ENCODE measurements around the gene PAK5. TPM values are rescaled to one million over a fixed set of nuclear protein-coding genes. Genes with fewer than 3 reads are reported as not detected.

Gene PAK5
- total and polyA plus RNA-seq, 2 donors, result 0.05 to 0.48 TPM

- DNase-seq (ENCODE audit: extremely low spot score), result no peak
- Histone ChIP-seq H3K4me1 (ENCODE audit: insufficient read depth) (no peaks in the 10 kb centered on the region), H3K27ac (ENCODE audit: low read depth) (no peak overlapping the region), H3K4me3 (ENCODE audit: low read depth, low read length) (no peak overlapping the region), H3K36me3 (ENCODE audit: insufficient read depth) (no peaks in the 10 kb centered on the region)
- 22% methylated on average over 8 of the region's 8 CpGs for WGBS
Observed at GRCh38 chr20:9518576-9519175, 320.2 kb downstream of the PAK5 start.

GRCh38 chr20:9517297-9518162, 321.3 kb downstream of the PAK5 start:
- Histone ChIP-seq H3K4me1 (ENCODE audit: insufficient read depth) (no peaks in the 10 kb centered on the region), H3K4me3 (ENCODE audit: low read depth, low read length) (no peak overlapping the region), H3K36me3 (ENCODE audit: insufficient read depth) (no peaks in the 10 kb centered on the region), H3K27ac (ENCODE audit: low read depth) (no peak overlapping the region)
- no peak for DNase-seq (ENCODE audit: extremely low spot score)
- 43% methylated on average over 8 of the region's 8 CpGs for WGBS

DNA sequence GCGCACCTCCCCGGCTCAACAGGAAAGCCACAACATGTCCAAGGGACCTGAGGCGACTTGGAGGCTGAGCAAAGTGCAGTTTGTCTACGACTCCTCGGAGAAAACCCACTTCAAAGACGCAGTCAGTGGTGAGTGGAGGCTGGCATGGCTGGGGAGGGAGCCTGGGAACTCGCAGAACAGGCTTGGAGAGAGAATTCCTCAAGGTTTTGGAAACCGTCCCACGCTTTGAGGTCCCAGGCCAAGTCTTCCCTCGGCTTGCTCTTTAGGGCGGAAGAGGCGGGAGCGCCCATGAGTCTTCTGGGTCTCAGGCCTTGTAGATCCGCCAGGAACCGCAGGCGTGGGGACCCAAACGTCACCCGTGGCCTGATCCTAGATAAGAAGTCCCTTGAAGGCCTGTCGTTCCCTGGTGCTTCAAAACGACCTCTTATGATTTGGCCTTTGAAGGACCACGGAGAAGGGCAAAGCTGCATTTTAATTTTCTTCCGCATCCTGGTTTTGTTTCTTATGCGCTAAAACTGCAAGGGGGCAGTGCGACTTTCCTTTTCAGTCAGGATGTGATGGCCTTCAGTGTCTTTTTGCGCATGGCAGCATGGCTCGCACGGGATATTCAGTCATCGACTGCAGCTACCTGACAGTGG, 322.5 kb downstream of the PAK5 start:
- H3K4me1 ChIP-seq (ENCODE audit: insufficient read depth), result no peaks in the 10 kb centered on the region
- H3K36me3 ChIP-seq (ENCODE audit: insufficient read depth), result no peaks in the 10 kb centered on the region
- H3K4me3 ChIP-seq (ENCODE audit: low read depth, low read length), result no peak overlapping the region
- no peak for DNase-seq (ENCODE audit: extremely low spot score)
- 5% methylated on average over 28 of the region's 28 CpGs for WGBS
- H3K27ac ChIP-seq (ENCODE audit: low read depth), result no peak overlapping the region

- no peak for DNase-seq (ENCODE audit: extremely low spot score)
- 3% methylated on average over 38 of the region's 38 CpGs for WGBS
- no peaks in the 10 kb centered on the region for H3K4me1 ChIP-seq (ENCODE audit: insufficient read depth)
- H3K4me3 ChIP-seq (ENCODE audit: low read depth, low read length), result no peak overlapping the region
- H3K27ac ChIP-seq (ENCODE audit: low read depth), result no peak overlapping the region
- no peaks in the 10 kb centered on the region for H3K36me3 ChIP-seq (ENCODE audit: insufficient read depth)
Observed at GRCh38 chr20:9515741-9516233, 323.1 kb downstream of the PAK5 start.

GRCh38 chr20:9515214-9515585, 323.7 kb downstream of the PAK5 start:
- DNase-seq (ENCODE audit: extremely low spot score), result no peak
- no peaks in the 10 kb centered on the region for H3K4me1 ChIP-seq (ENCODE audit: insufficient read depth)
- no peak overlapping the region for H3K27ac ChIP-seq (ENCODE audit: low read depth)
- H3K36me3 ChIP-seq (ENCODE audit: insufficient read depth), result no peaks in the 10 kb centered on the region
- H3K4me3 ChIP-seq (ENCODE audit: low read depth, low read length), result no peak overlapping the region
- WGBS, result 6% methylated on average over 13 of the region's 13 CpGs

DNA sequence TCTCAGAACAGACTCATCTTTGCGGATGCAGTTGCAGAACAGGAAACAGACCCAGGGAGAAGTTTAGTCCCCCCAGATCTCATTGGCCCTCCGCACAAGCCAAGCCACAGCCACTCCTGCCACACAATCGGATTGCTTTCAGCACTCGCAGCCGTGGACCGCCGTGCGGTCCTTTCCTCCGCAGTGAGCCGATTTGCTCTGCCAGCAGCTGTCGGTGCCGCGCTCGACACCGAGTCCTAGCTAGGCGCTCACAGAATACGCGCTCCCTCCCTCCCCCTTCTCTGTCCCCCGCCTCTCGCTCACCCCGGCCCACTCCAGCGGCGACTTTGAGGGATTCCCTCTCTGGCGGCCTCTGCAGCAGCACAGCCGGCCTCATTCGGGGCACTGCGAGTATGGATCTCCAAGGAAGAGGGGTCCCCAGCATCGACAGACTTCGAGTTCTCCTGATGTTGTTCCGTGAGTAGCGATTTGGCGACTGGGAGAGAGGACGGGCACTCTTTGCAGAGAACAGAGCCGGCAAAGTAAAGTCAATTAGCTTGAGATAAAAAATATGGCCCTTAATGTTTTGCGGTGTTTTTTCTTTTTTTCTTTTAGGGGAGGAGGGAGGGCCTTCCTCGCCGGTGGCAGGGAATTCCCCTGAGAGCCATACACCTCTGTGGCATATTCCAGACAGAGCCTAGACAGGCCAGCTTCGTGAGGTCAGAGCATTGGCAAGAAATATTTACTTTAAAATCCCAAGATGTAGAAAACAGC, 324.2 kb downstream of the PAK5 start, which contains the start of gene LAMP5:
Gene LAMP5, plus strand, starts transcription at position 130 of the 753 bp plus-strand sequence. Its CDS starts 263 bp downstream, at position 393.
- H3K27ac ChIP-seq (ENCODE audit: low read depth), result no peak within 1 kb of the TSS
- H3K36me3 ChIP-seq (ENCODE audit: insufficient read depth), result no peaks in the 10 kb centered on the region
- no peak within 1 kb of the TSS for H3K4me3 ChIP-seq (ENCODE audit: low read depth, low read length)
- WGBS, result under 1% methylated on average over 38 of the region's 38 CpGs
- no peaks in the 10 kb centered on the region for H3K4me1 ChIP-seq (ENCODE audit: insufficient read depth)
- DNase-seq (ENCODE audit: extremely low spot score), result no peak

- DNase-seq (ENCODE audit: extremely low spot score), result no peak
- WGBS, result 3% methylated on average over 9 of the region's 9 CpGs
Observed at GRCh38 chr20:9514072-9514460, 324.8 kb downstream of the PAK5 start.

GRCh38 chr20:9510911-9511310, 328.0 kb downstream of the PAK5 start:
- Histone ChIP-seq H3K4me3 (ENCODE audit: low read depth, low read length) (no peak overlapping the region), H3K27ac (ENCODE audit: low read depth) (no peak overlapping the region), H3K36me3 (ENCODE audit: insufficient read depth) (no peaks in the 10 kb centered on the region), H3K4me1 (ENCODE audit: insufficient read depth) (no peaks in the 10 kb centered on the region)
- no peak for DNase-seq (ENCODE audit: extremely low spot score)
- 55% methylated on average over 5 of the region's 5 CpGs for WGBS

More at GRCh38 chr20:9514072-9514460, 324.8 kb downstream of the PAK5 start:
- no peaks in the 10 kb centered on the region for H3K4me1 ChIP-seq (ENCODE audit: insufficient read depth)
- H3K4me3 ChIP-seq (ENCODE audit: low read depth, low read length), result no peak overlapping the region
- no peaks in the 10 kb centered on the region for H3K36me3 ChIP-seq (ENCODE audit: insufficient read depth)
- no peak overlapping the region for H3K27ac ChIP-seq (ENCODE audit: low read depth)

- DNase-seq (ENCODE audit: extremely low spot score), result no peak
- WGBS, result 18% methylated on average over 4 of the region's 4 CpGs
- H3K27ac ChIP-seq (ENCODE audit: low read depth), result no peak overlapping the region
- no peak overlapping the region for H3K4me3 ChIP-seq (ENCODE audit: low read depth, low read length)
- no peaks in the 10 kb centered on the region for H3K36me3 ChIP-seq (ENCODE audit: insufficient read depth)
- H3K4me1 ChIP-seq (ENCODE audit: insufficient read depth), result no peaks in the 10 kb centered on the region
Observed at GRCh38 chr20:9509246-9509645, 329.6 kb downstream of the PAK5 start.

DNA sequence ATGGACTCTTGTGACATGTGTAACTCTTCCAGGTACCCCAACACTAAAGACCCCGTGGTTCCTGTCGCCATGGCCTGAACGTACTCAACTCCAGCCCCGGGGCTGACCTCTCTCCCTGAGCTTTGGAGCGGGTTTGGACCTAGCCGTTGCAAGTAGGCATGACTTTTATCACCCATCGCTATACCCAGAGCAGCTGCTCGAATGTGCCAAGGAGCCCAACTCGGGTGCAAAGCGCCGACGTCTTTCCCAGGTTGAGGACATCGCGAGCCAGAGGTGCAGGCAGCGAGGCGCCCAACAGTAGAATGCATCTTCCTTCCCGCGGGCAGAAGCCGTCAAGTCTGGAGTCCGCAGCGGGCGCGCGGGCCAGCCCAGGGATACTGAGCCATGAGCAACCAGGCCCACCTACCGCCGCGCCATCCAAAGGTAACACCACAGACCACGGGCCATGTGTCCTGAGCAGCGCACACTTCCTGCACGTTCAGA, 330.1 kb downstream of the PAK5 start:
- Histone ChIP-seq H3K36me3 (ENCODE audit: insufficient read depth) (no peaks in the 10 kb centered on the region), H3K27ac (ENCODE audit: low read depth) (no peak overlapping the region), H3K4me3 (ENCODE audit: low read depth, low read length) (no peak overlapping the region), H3K4me1 (ENCODE audit: insufficient read depth) (no peaks in the 10 kb centered on the region)
- 7% methylated on average over 30 of the region's 30 CpGs for whole genome bisulfite sequencing
- DNase-seq (ENCODE audit: extremely low spot score), result no peak

- H3K36me3 ChIP-seq (ENCODE audit: insufficient read depth), result no peaks in the 10 kb centered on the region
- H3K4me1 ChIP-seq (ENCODE audit: insufficient read depth), result no peaks in the 10 kb centered on the region
- H3K27ac ChIP-seq (ENCODE audit: low read depth), result no peak overlapping the region
- DNase-seq (ENCODE audit: extremely low spot score), result no peak
- no peak overlapping the region for H3K4me3 ChIP-seq (ENCODE audit: low read depth, low read length)
- WGBS, result 6% methylated on average over 23 of the region's 23 CpGs
Observed at GRCh38 chr20:9508240-9508661, 330.6 kb downstream of the PAK5 start.

DNA sequence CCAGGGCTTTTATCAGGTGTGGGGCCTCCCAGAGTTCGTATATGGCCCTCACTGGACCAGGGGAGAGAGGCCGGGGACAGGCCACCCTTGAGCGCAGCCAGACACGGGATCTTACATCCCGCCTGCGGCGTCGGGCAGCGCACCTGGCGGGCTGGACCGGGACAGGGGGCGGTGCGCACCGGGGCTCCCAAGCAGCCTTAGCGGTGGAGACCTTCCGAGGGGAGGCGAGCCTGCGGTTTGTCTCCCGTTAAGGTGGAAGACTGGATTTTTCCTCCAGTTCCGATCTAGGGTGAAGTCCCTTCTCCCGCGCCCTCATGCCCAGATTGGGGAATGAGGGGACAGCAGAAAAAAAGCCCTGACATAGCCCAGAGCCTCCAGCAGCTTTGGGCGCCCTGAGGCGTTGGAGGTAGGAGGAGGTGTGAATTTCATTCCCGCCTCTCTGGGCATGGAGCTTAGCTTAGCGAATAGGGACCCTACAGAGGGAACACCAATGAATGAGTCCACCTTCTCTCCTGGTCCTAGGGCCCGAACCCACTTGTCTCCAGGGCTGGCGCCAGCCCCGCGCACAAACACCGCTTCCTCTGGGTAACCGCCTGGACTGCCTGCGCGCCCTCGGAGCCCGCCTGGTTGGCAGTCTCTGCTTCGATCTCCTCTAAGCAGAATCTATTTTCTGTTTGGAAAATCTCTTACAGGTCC, 331.2 kb downstream of the PAK5 start:
- DNase-seq (ENCODE audit: extremely low spot score), result no peak
- WGBS, result 10% methylated on average over 37 of the region's 37 CpGs
- H3K27ac ChIP-seq (ENCODE audit: low read depth), result no peak overlapping the region
- H3K36me3 ChIP-seq (ENCODE audit: insufficient read depth), result no peaks in the 10 kb centered on the region
- no peaks in the 10 kb centered on the region for H3K4me1 ChIP-seq (ENCODE audit: insufficient read depth)
- no peak overlapping the region for H3K4me3 ChIP-seq (ENCODE audit: low read depth, low read length)

DNA sequence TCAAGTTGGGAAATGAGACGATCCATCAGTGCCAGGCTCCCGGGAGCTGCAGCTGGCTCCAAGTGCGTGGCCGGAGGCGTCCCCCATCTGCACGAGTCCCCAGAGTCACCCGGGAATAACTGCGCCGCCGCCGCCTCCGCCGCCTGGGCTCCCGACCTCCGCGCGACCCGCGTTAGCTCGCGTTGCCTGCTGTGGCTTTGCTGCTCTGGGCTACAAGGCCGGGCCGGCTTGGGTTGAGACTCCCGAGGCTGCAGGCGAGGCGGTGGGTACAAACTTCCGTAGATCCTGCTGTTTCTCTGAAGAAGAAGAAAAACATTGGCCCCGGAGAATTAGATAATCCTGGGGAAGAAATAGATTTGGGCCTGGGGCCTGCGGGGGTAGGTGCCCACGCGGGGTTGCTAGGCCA, 331.9 kb downstream of the PAK5 start:
- DNase-seq (ENCODE audit: extremely low spot score), result no peak
- Histone ChIP-seq H3K27ac (ENCODE audit: low read depth) (no peak overlapping the region), H3K4me3 (ENCODE audit: low read depth, low read length) (no peak overlapping the region), H3K4me1 (ENCODE audit: insufficient read depth) (no peaks in the 10 kb centered on the region), H3K36me3 (ENCODE audit: insufficient read depth) (no peaks in the 10 kb centered on the region)
- WGBS, result 4% methylated on average over 31 of the region's 31 CpGs

Measured in urinary bladder (tissue), 4 donors.